LHCN-M2 (cell line): ENCODE data around the gene NIP7. TPM values are rescaled to one million over a fixed set of nuclear protein-coding genes. Genes with fewer than 3 reads are reported as not detected.

Experiments used
- total RNA-seq: library from RNA; depleted of rRNA; stranded (reverse); fragments of >200 nt; gene quantifications from 2 replicates; pipeline ENCODE4 v1.2.3, GENCODE V29; 2014; rRNA removed

NIP7 gene
- total RNA-seq, 1 experiment from 2014 or later, result 34.0 TPM

Other genes starting within 250 kb of the NIP7 start
- gene HAS3, start 234.1 kb upstream of the NIP7 start, total RNA-seq, result 0.23 and 0.71 TPM in 2 replicates
- gene CHTF8, start 207.2 kb upstream of the NIP7 start, total RNA-seq, result 53.7 and 67.9 TPM in 2 replicates
- gene UTP4, start 207.1 kb upstream of the NIP7 start, total RNA-seq, result 24.3 and 28.5 TPM in 2 replicates
- 18.5 and 29.6 TPM in 2 replicates for gene SNTB2, start 152.6 kb upstream of the NIP7 start, total RNA-seq
- 41.3 and 43.6 TPM in 2 replicates for gene VPS4A, start 28.4 kb upstream of the NIP7 start, total RNA-seq
- 39.6 and 40.5 TPM in 2 replicates for gene PDF, start 9.2 kb upstream of the NIP7 start, total RNA-seq
- 48.8 and 48.9 TPM in 2 replicates for gene COG8, start 208 bp upstream of the NIP7 start, total RNA-seq
- not detected in 2 replicates for gene TMED6, start 12.0 kb downstream of the NIP7 start, total RNA-seq
- gene TERF2, start 46.2 kb downstream of the NIP7 start, total RNA-seq, result 10.7 and 17.2 TPM in 2 replicates
- 60.7 and 67.3 TPM in 2 replicates for gene CYB5B, start 84.8 kb downstream of the NIP7 start, total RNA-seq
- 8.3 and 12.6 TPM in 2 replicates for gene NFAT5, start 226.2 kb downstream of the NIP7 start, total RNA-seq